ENCODE measurements around the gene UTF1.

GRCh38 chr10:133270773-133271297, 40.8 kb downstream of the UTF1 start:
- TF ChIP-seq EZH2 (IDR thresholded peaks at IDR 0.05; ENCODE audit: insufficient read depth, poor library complexity, severe bottlenecking): no peak
- no peak for TF ChIP-seq EZH2phosphoT487 (IDR thresholded peaks at IDR 0.05; ENCODE audit: insufficient read depth, low read depth)

Measured in GM23248 (cell line).